Esophagus squamous epithelium (tissue), 5 donors: ENCODE data around the gene RPL15. TPM values are rescaled to one million over a fixed set of nuclear protein-coding genes. Genes with fewer than 3 reads are reported as not detected.

Source experiments
- DNase-seq: peaks from one replicate; lab custom pipeline; 2025; lab: John Stamatoyannopoulos, UW
- H3K27ac ChIP-seq, 4 donors: fragments of 200-600 bp; sonication (generic); one replicate each; pipeline ENCODE4 v1.5.1; 2016 to 2019; ENCODE audit warnings: mild to moderate bottlenecking in 1 of 4
- H3K27me3 ChIP-seq, 4 donors: fragments of 200-600 bp; sonication (generic); 1 replicate in 3 of 4; 2 replicates in 1 of 4; pipeline versions ENCODE4 v1.5.1 to v1.6.0; 2017 to 2021; ENCODE audit warnings: antibody characterized with exemption in 1 of 4
- H3K36me3 ChIP-seq, 3 donors: fragments of 200-600 bp; sonication (generic); one replicate each; pipeline ENCODE4 v1.5.1; 2016 to 2019
- H3K4me1 ChIP-seq, 3 donors: fragments of 200-600 bp; sonication (generic); one replicate each; pipeline ENCODE4 v1.5.1; 2017 to 2019
- H3K4me3 ChIP-seq, 4 donors: fragments of 200-600 bp; sonication (generic); 1 replicate in 3 of 4; 2 replicates in 1 of 4; pipeline ENCODE4 v1.5.1; 2016 to 2019; ENCODE audit warnings: mild to moderate bottlenecking in 2 of 4, moderate library complexity in 1 of 4
- H3K9me3 ChIP-seq, 3 donors: fragments of 200-600 bp; sonication (generic); one replicate each; pipeline ENCODE4 v1.5.1; 2016 to 2019
- POLR2A ChIP-seq, 4 donors: fragments of 450-650 bp; IDR thresholded peaks; one replicate each; pipeline ENCODE4 v1.6.1; 2017; ENCODE audit warnings: antibody characterized with exemption in 4 of 4, mild to moderate bottlenecking in 4 of 4, moderate library complexity in 3 of 4
- WGBS, 2 donors: methylation state at CpG; one replicate each; pipeline ENCODE4 v1.1.5; 2018; 5-methylcytosine and 5-hydroxymethylcytosine counted together
- intact Hi-C: fragments of 100-400 bp; cut with DNase I; formaldehyde crosslinking; loops from one replicate; pipeline ENCODE4 v1.15.0; 2022
- total RNA-seq, 4 donors: library from RNA; depleted of rRNA; stranded (reverse); fragments of >200 nt; gene quantifications; one replicate each; pipeline ENCODE4 v1.1.0, GENCODE V29; 2016
- TF ChIP-seq, protein P1 (sequence below), 6 experiments: fragments of 450-650 bp in 4 of 6; fragments of 200-600 bp in 2 of 6; sonication (generic) in 2 of 6; IDR thresholded peaks; one replicate each; pipeline ENCODE4 v1.5.1; 2016 to 2019; ENCODE audit warnings: antibody characterized with exemption in 6 of 6, mild to moderate bottlenecking in 4 of 6, moderate library complexity in 4 of 6
- donor health status: DM: yes; HTN: yes; CAD: no.

The RPL15 gene
- total RNA-seq, 4 donors from 2014 or later: 1,560 to 3,130 (median 2,166) TPM

DNA sequence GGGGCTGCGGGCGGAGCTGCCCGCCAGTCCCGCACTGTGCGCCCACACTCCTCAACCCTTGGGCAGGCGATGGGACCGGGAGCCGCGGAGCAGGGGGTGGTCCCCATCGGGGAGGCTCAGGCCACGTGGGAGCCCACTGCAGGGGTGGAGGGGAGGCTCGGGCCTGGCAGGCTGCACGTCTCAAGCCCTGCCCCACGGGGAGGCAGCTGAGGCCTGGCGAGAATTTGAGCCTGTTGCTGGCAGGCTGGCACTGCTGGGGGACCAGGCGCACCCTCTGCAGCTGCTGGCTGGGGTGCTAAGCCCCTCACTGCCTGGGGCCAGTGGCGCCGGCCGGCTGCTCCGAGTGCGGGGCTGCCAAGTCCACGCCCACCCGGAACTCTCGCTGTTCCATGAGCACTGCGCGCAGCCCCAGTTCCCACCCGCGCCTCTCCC lies 34.4 kb upstream of the RPL15 start:
- no peak for TF ChIP-seq POLR2A (IDR thresholded peaks at IDR 0.05)
- TF ChIP-seq, protein P1, sequence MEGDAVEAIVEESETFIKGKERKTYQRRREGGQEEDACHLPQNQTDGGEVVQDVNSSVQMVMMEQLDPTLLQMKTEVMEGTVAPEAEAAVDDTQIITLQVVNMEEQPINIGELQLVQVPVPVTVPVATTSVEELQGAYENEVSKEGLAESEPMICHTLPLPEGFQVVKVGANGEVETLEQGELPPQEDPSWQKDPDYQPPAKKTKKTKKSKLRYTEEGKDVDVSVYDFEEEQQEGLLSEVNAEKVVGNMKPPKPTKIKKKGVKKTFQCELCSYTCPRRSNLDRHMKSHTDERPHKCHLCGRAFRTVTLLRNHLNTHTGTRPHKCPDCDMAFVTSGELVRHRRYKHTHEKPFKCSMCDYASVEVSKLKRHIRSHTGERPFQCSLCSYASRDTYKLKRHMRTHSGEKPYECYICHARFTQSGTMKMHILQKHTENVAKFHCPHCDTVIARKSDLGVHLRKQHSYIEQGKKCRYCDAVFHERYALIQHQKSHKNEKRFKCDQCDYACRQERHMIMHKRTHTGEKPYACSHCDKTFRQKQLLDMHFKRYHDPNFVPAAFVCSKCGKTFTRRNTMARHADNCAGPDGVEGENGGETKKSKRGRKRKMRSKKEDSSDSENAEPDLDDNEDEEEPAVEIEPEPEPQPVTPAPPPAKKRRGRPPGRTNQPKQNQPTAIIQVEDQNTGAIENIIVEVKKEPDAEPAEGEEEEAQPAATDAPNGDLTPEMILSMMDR (IDR thresholded peaks at IDR 0.05): no peak
- H3K27me3 ChIP-seq: no peaks in the 10 kb centered on the region
- intact Hi-C loops: no loop called here
- no peak overlapping the region for H3K27ac ChIP-seq
- 98 to 100% methylated on average over 6 to 7 of the region's 28 CpGs for WGBS, 2 donors
- no peak overlapping the region for H3K4me3 ChIP-seq
- H3K4me1 ChIP-seq: peaks cover 0 to 4% (median under 1%) of the 10 kb centered on the region in 3 donors
- DNase-seq: no peak
- no peaks in the 10 kb centered on the region for H3K9me3 ChIP-seq
- peaks cover 0 to 17% (median 0%) of the 10 kb centered on the region in 3 donors for H3K36me3 ChIP-seq

DNA sequence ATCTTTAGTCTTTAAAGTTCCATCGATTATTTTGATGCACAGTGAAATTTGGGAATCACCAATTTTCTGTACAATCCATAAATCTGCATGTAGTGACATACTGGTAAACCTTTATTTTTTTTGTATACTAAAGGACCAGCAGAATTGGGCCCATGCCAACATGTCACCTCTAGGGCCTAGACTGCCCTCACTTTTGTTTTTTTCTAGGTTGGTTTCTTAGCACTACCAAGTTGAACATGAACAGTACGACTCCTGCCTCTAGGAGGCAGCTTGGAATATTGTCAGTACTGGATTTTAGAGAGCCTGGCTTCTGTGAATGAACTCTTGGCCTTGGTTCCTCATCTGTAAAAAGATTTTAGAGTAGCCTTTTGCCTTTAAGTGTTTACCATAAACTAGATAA lies 32.5 kb upstream of the RPL15 start:
- Histone ChIP-seq H3K36me3 (peaks cover 0 to 20% (median 0%) of the 10 kb centered on the region in 3 donors), H3K9me3 (no peaks in the 10 kb centered on the region), H3K4me1 (peaks cover 0 to 11% (median 0%) of the 10 kb centered on the region in 3 donors), H3K27me3 (no peaks in the 10 kb centered on the region), H3K27ac (no peak overlapping the region), H3K4me3 (no peak overlapping the region)
- no peak for DNase-seq
- intact Hi-C loops: no loop called here
- WGBS, 2 donors: 81 to 84% methylated on average over 2 of the region's 2 CpGs
- TF ChIP-seq, protein P1 (IDR thresholded peaks at IDR 0.05): peak in 2 of 6 experiments; percentile 9 to 32
- TF ChIP-seq POLR2A (IDR thresholded peaks at IDR 0.05): no peak

DNA sequence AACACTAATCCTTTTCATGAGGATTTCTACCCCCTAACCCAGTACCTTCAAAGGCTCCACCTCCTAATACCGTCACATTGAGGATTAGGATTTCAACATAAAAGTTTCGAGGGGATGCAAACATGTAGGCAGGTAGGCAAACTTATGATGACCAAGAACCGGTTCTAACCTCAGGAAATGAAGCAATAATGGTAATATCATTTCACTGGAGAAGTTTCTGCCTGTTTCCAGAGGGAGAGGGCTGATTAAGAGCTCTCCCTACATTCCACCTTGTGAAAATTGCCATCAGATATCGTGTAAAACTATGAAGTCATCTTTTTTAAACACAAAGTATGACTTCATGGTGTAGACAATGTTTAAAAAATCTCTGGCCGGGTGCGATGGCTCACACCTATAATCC lies 31.7 kb upstream of the RPL15 start:
- Histone ChIP-seq H3K27me3 (no peaks in the 10 kb centered on the region), H3K4me3 (no peak overlapping the region), H3K4me1 (peaks cover 0 to 13% (median 0%) of the 10 kb centered on the region in 3 donors), H3K27ac (no peak overlapping the region), H3K36me3 (peaks cover 0 to 28% (median 0%) of the 10 kb centered on the region in 3 donors), H3K9me3 (no peaks in the 10 kb centered on the region)
- 63 to 69% methylated on average over 6 of the region's 6 CpGs for WGBS, 2 donors
- intact Hi-C loops: no loop called here
- no peak for DNase-seq
- TF ChIP-seq, protein P1 (IDR thresholded peaks at IDR 0.05): no peak
- TF ChIP-seq POLR2A (IDR thresholded peaks at IDR 0.05): no peak

DNA sequence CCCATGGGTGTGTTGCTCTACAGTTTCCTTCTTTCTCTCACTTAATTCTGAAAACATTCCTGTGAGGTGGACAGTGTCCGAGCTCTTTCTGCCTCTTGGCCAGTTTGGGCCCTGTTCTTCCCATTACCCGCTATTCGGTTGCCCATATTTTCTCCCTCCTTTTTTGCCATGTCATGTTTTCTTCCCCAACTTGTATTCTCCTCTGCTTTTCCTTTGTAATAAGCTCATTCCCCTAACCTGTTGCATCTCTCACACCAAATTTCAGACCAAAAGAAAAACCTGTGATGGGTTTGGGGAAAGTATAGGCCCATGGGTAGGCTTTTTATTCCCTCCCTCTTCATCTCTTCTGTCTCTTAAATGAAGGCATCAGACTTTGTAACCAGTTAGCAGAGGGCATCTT lies 30.6 kb upstream of the RPL15 start:
- Histone ChIP-seq H3K9me3 (no peaks in the 10 kb centered on the region), H3K27ac (no peak overlapping the region), H3K27me3 (no peaks in the 10 kb centered on the region), H3K4me1 (peaks cover 0 to 13% (median 0%) of the 10 kb centered on the region in 3 donors), H3K4me3 (no peak overlapping the region), H3K36me3 (peaks cover 0 to 38% (median 0%) of the 10 kb centered on the region in 3 donors)
- no peak for DNase-seq
- intact Hi-C loops: no loop called here
- TF ChIP-seq, protein P1 (IDR thresholded peaks at IDR 0.05): no peak
- TF ChIP-seq POLR2A (IDR thresholded peaks at IDR 0.05): no peak
- WGBS, 2 donors: 96 to 97% methylated on average over 3 of the region's 3 CpGs

DNA sequence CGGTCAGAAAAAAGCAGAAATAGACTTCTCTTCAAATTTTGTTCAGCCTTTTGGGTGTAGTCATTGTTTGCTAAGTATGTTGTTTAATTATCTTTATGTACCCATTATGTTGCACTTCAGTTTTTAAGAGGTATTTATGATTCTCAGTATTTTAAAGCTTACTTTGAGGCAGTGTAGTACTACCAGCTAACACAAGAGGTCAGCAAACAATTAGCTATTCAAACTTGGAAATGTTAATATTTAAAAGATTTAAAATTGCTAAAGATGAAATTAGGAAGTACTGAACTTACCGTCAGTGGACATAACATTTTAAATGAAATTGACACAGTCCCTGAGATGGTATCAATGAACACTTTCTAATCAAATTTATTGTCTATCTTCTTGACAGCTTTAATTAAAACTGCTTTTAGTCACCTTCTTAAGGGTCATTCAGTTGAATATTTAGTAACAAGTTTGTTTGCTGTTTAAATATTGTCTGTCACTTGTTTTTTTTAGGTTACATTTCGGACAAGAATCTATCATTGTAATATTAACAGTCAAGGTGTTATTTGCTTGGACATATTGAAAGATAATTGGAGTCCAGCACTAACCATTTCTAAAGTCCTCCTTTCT lies 28.2 kb upstream of the RPL15 start:
- peak overlapping the region in 2 of 4 donors; percentile 29 to 48 for H3K27ac ChIP-seq
- H3K36me3 ChIP-seq: peaks cover 0 to 43% (median 0%) of the 10 kb centered on the region in 3 donors
- no peaks in the 10 kb centered on the region for H3K27me3 ChIP-seq
- TF ChIP-seq, protein P1 (IDR thresholded peaks at IDR 0.05): peak; percentile 33 to 93 (median 87)
- no peak for TF ChIP-seq POLR2A (IDR thresholded peaks at IDR 0.05)
- no peak for DNase-seq
- intact Hi-C loops: no loop called here
- H3K4me1 ChIP-seq: peaks cover 0 to 13% (median 0%) of the 10 kb centered on the region in 3 donors
- 39 to 47% methylated on average over 3 of the region's 3 CpGs for WGBS, 2 donors
- H3K4me3 ChIP-seq: no peak overlapping the region
- no peaks in the 10 kb centered on the region for H3K9me3 ChIP-seq
